Esophagus muscularis mucosa (tissue), 3 donors: ENCODE measurements around the gene TNFRSF21.

Source experiments
- CTCF ChIP-seq, 3 experiments: fragments of 200-600 bp in 2 of 3; fragments of 450-650 bp in 1 of 3; sonication (generic) in 2 of 3; IDR thresholded peaks; one replicate each; pipeline ENCODE4 v1.5.1; 2017 to 2019; ENCODE audit warnings: antibody characterized with exemption in 3 of 3, mild to moderate bottlenecking in 2 of 3, moderate library complexity in 1 of 3
- POLR2A ChIP-seq: fragments of 450-650 bp; IDR thresholded peaks from one replicate; pipeline ENCODE4 v1.6.1; 2017; ENCODE audit warnings: antibody characterized with exemption, moderate library complexity, mild to moderate bottlenecking, low read depth
- POLR2AphosphoS5 ChIP-seq, 2 donors: sonication (generic); formaldehyde crosslinking; IDR thresholded peaks; one replicate each; pipeline ENCODE4 v1.6.1; 2017; ENCODE audit warnings: antibody characterized with exemption in 2 of 2

- TF ChIP-seq CTCF (IDR thresholded peaks at IDR 0.05), result no peak
- TF ChIP-seq POLR2AphosphoS5 (IDR thresholded peaks at IDR 0.05), result no peak
- TF ChIP-seq POLR2A, result no peak
These were observed 19.4 kb downstream of the TNFRSF21 start for GRCh38 chr6:47290124-47290834.
